HG02642 (cell line): ENCODE measurements around the gene PTCH2.
"Not testable (repeated sequence)": the region's sequence is repeated elsewhere in the genome, so short reads cannot be mapped to it uniquely, and the experiment has no call there.

Source experiments
- ATAC-seq: cut with Tn5 transposase; IDR thresholded peaks from one replicate; pipeline ENCODE4 v1.9.1; 2021; ENCODE audit warnings: mild to moderate bottlenecking; ENCODE audit not compliant: unreplicated experiment, poor library complexity

Gene PTCH2

DNA sequence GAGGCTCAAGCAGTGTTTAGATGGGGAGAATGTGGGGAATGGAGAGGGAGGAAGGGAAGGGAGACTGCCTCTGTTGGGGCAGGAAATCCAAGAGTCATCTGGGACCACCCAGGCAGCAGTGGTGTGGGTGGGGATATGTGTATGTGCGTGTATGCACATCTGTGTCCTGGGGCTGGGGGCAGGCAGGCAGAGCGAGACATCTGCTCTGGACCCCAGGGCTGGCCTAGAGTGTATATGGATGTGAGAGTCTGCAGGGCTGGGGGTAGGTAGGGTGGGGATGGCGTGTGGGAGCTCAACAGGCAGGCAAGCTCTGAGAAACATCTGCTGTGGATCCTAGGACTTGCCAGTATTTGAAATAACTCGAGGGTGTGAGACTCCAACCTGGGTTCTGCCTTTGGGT, 3.5 kb downstream of the PTCH2 start:
- no peak for ATAC-seq

DNA sequence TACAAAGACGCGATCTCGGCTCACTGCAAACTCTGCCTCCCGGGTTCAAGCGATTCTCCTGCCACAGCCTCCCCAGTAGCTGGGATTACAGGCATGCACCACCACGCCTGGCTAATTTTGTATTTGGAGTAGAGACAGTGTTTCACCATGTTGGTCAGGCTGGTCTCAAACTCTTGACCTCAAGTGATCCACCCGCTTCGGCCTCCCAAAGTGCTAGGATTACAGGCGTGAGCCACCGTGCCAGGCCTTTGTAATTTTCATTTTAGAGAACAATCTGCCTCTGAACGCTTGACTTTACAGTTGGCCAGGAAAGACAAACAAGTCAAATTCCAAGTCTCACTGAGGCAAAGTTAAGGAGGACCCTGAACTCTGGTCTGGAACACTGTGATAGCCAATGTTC, 4.8 kb downstream of the PTCH2 start:
- not testable (repeated sequence) for ATAC-seq

DNA sequence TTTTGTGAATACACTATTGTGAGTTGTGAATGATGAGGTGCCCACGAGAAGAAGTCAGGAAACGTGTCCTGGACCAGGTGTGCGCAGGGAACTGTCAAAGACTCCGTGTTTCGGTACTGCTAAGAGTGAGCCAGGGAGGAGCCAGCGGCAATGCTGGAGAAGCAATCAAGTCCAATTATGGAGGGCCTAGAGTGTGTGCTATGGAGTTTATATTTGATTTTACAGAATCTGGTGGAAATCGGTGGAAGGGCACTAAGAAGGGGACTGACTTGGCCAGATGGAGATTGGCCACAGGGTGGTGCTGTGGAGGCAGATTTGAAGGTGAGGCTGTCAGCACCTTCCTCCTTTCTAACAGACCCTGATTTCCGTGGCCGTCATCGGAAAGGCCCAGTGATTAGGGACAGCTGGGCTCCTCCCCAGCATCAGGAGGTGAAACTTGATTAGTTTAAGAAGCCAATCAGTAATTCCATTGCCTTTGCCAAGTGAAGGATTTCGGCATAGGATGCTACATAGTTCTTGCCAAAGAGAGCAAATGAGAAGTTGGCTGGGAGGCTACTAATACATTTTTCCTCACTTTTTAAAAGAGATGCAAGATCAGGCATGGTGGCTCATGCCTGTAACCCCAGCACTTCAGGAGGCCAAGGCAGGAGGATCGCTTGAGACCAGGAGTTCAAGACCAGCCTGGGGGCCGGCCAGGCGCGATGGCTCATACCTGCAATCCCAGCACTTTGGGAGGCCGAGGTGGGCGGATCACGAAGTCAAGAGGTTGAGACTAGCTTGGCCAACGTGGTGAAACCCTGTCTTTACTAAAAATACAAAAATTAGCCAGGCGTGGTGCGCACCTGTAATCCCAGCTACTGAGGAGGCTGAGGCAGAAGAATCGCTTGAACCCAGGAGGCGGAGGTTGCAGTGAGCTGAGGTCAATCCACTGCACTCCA, 7.0 kb downstream of the PTCH2 start:
- peak; percentile 66 for ATAC-seq

DNA sequence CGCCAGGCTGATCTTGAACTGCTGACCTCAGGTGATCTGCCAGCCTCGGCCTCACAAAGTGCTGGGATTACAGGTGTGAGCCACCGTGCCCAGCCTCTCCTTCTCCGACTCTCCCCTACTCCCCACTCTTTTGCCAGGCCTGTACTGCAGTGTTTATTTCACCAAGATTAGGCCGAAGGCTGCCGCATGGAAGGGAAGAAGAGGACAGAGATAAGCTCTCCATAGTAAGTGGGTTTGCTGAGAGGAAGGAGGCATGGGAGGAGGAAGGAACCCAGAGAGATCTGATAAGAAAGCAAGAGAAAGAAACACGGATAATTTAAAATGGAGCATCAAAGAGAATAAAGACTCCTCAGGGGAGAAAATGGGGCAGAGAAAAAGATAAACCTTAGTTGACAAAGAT, 8.7 kb downstream of the PTCH2 start:
- no peak for ATAC-seq

DNA sequence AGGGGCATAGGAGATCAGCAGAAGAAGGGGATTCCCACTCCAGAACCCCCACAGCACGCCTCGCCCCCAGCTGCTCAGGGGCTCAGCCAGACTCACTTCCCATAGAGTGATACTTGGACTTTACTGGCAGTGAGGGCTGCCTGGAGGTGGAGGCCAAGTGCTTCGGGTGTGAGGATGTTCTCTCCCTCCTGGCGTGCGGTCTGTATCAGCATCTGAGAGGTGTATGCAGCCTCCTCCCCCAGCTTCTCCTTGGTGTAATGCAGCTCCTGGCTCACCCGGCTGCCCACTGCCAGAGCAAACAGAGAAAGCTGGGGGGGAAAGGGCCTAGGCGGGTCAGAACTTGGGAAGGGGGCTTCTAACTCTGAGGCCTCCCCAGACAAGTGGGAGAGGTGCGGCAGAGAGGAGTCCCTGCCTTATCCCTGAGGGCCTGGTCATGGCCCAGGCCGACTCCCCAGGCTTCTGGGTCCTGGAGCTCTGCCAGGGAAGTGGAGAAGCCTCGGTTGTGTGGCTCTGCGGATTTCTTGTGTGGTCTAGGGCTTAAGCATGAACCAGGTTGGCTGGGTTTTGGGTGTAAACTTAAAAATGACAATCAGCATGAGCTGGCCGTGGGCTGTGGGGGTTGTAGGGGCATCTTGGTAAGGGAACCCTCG, 10.9 kb downstream of the PTCH2 start:
- no peak for ATAC-seq

DNA sequence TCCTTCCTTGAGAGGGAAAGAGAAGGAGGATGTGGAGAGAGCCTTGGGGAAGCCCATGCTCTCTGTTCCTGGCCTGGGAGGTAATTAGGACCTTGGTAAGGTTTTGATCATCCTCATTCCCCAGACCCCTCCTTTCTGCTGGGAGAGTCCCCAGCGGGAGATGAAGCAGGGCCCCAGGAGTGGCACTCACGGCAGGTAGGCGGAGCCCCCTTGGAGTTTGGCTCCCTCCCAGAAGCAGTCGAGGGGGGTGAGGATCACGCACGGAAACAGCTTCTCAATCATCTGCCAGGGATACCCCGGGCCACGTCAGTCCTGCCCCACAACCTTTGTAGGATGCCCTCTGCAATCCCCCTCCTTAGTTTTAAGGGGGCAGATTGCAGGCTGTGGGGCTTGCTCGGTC, 11.5 kb downstream of the PTCH2 start:
- ATAC-seq = no peak

DNA sequence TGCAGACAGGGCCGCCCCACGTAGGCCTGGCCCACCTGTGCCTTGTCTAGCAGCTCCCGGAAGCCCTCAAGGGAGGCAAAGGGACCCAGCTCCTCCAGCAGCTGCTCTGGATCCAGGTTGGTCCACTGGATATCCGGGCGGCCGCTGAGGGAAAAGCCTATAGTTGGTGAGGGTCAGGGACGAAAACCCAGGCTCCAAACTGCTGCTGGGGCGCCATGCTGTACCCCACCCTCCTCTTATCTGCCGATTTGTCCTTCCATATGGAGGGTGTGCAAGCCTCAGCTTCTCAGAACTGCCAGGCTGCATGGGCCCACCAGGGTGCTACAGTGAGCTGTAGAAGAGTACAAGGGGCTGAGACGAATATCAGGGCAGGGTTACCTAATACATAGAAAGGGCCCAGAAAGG, 12.2 kb downstream of the PTCH2 start:
- no peak for ATAC-seq

DNA sequence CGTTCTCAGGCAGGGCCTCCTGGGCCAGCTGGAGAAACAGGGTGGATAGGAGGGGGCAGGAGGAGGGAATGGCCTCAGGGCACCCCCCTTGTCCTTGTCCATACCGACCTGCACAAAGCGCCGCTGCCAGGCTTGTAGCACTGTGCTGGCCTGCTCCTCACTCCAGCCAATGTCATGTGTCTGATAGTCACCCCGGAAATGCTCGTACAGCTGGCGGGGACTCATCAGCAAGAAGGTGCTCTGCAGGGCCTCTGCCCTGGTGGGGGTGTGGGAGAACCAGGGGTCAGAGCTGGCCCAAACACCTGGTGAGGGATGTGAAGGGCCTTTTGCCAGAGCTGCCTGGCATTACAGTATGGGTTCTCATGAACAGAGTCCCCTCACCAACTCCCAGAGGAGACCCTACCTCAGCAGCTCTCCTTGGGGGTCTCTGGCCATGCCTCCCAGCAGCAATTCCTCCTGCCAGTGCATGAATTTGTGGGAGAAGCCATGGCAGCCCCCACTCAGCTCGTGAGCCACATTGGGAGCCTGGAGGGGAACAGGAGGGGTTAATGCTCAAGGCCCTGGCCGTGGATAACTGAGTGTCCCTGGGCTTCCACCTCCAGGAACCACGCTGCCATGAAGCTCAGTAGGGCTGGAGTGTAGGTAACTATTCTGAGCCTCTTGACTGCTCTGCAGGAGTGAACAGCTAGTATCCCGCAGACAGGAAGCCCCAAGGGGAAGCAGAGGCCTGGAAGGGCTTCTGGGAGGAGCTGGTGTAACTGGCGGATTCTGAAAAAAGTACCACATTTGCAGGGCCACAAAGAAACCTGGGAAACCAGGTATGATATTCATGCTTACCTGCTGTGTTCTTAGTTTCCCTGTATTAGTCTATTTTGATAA, 13.3 kb downstream of the PTCH2 start:
- ATAC-seq = no peak

DNA sequence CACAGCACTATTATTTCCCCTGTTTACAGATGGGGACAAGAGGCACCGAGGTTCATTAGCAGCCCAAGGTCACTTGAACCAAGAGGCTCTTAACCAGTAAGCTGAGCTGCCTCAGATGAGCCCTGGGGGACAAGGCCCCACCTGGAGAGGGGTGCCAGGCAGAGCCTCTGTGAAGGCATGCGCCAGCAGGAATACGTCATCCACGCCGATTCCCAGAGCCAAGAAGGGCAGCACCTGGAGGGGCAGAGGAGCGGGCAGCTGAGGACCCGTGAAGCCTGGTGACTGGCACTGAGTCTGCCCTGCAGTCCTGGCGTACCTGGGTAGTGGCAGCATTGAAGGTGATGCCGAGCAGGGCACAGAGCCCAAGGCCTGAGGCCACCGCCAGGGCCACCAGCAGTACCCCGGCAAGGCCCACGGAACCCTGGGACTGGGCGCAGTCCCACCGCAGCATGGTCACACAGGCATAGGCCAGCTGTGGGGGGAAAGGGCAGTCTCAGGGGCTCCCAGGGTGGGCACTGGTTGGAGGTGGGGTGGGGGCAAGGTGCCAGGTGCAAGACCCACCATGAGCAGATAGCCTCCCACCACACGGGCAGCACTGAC, 14.1 kb downstream of the PTCH2 start:
- no peak for ATAC-seq

DNA sequence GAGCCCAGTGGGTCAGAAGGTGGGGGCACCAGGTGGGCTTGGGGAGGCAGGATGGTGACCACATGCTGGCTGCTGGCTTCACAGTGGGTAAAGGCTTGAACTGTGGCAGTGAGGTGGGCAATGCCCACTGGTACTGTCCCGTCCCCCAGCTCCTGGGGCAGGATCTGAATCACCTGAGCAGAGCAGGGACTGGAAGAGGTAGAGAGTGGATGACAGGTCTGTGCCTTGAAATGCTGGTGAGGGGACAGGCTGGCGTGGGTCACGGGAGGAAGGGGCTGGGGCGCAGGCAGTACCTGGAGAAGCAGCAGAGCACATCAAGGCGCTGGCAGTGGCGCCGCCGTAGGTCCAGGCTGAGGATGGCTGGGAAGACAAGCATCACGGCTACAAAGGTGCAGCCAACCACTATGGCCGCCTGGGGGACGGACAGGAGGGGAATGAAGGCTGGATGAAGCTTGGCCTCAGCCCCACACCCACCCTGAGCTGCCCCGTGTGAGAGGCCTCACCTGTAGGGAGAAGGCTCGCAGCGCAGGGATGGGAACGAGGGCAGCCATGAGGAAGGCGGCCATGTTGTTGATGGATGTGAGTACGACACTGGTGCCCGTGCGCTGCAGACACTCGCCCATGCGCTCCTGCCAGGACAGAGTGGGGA, 14.9 kb downstream of the PTCH2 start:
- no peak for ATAC-seq

DNA sequence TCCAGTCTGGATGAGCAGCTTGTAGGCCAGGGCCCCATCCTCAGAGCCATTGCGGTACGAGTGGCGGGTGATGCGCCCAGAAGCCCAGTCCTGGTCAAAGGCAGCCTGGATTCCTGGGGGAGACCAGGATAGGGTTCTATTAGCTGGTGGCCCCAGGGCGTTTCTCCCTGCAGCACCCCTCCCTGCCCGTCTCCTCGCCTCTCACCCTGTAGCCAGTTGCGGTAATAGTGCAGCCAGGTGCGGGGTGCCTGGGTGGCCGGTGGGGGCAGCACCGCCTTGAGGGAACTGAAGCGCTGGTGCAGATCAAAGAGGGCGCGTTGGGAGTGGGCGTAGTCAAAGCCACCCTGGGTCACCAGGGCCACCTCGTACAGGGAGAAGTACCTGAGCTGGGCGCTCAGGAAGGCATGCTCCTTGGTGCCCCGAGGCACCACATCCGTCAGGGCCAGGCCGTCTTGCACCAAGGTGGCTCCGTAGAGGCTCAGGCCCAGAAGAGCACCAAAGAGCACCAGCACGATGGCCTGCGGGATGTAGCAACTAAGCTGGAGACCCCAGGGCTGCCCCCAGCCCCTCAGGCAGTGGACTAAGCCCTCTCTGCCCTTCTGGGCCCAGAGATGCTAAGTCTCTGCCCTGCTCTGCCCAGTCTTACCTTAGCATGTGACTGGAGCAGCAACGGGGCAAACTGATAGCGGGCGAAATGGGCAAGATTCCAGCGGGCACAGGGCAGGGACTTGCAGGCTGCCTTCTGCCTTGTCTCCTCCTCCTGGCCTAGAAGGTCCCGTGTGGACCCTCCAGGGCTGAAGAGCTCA, 15.7 kb downstream of the PTCH2 start:
- ATAC-seq = no peak

DNA sequence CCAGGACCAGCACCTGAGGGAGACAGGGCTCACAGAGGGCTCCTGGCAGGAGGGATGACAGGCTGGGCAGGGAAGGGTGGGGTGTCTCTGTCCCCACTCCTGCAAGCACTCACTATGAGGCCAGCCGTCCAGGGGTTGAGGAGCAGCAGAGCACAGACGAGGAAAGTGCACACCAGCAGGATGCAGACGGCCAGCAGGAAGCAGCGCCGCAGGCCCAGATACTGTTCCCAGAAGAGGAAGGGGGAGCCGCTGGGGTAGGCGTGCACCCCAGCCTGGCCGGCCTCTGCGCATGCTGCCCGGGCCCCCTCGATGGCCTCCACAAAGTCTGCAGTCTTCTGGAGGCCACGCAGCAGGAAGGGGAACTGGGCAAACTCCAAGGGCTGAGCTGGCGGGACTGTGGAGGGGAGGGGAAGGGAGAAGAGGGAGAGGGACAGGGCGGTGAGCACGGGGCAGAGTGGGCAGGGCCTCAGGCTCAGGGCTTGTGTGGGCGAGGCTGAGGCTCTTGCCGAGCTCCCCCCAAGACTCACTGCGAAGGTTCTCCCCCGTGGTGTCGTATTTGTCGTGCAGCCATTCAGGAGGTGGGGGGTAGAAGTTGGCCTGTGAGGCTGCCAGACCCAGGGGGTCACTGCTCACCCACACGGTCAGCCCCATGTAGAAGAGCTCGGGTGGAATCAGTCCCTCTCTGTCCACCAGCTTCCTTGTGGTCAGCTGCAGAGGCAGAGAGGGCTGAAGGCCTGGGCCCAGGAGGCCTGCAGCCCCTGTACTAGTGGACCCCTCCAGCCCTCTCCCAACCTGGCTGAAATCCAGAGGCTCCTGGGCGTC, 16.5 kb downstream of the PTCH2 start:
- no peak for ATAC-seq

DNA sequence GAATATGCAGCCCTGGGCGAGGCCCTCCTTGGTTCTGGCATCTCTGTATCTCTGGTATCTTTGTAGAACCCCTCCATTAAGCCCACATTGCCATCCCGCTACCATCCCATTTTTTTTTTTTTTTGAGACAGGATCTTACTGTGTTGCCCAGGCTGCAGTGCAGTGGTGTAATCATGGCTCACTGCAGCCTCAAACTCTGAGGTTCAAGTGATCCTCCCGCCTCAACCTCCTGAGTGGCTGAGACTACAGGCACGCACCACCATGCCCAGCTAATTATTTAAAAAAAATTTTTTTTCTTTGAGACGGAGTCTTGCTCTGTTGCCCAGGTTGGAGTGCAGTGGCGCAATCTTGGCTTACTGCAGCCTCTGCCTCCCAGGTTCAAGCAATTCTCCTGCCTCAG, 18.7 kb downstream of the PTCH2 start:
- not testable (repeated sequence) for ATAC-seq

DNA sequence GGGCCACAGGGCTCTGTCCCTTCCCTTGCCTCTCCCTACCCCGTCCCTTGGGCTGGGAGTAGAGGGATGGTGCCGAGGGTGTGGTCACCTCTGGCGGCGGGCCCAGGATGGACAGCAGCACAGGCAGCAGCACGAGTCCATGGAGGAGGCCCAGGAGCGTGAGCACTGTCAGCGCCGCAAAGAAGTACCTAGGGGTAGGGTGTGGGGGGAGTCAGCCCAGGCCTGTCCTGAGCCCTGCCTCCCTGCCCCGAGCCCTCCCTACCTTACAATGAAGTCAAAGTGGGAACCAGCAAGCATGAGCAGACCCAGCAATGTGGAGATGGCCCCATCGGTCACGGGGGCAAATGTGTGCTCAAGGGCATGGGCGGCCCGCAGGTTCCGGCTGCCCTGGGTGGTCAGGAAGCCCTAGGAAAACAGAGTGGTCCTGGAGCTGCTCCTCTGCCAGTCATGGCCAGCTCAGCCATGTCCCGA, 20.0 kb downstream of the PTCH2 start:
- no peak for ATAC-seq

DNA sequence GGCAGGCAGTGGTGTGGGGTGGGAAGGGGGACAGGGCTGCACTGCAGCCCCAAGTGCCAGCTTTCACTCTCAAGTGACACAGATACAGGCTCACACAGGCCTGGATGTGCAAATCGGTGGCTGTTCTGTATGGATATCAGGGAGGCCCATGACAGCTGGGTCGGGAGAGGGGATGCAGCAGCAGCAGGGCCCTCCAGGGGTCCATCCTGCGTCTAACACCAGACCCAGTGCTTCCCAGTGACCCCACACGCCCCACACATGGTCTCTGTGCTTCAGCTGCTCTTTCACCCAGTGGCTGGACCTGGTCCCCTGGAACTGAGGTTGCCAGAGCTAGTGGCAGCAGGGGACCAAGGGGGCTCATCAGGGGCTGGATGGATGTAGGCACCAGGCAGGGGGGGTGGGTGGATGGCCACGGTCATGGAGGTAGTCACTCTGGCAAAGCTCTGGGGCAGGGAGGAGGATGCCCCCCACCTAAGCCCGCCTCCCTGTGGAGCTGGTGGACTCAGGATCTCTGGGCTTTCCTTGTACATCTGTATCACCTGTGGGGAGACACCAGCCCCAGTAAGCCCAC, 20.8 kb downstream of the PTCH2 start:
- no peak for ATAC-seq

DNA sequence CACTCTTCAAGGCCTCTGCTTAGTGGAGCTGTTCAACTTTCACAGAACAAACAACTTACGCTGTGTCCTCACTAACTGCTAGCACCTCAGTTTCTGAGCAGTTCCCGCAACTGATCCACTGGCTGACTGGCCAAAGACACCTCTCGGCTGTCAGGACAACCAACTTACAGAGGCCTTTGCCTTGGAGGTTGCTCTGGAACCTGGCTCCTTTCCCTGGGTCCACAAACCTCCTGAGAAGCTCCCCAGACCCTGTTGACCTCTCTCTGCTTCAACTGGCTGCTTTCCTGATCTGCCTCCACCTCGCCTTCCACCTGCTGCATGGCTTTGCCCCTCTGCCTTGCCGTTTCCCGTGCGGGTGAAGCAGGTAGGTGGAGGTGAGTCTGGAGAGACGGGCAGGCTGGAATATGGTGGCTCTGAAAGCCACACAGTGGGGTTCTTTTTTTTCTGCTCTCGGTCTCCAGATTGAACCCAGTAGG, 21.8 kb downstream of the PTCH2 start:
- no peak for ATAC-seq

DNA sequence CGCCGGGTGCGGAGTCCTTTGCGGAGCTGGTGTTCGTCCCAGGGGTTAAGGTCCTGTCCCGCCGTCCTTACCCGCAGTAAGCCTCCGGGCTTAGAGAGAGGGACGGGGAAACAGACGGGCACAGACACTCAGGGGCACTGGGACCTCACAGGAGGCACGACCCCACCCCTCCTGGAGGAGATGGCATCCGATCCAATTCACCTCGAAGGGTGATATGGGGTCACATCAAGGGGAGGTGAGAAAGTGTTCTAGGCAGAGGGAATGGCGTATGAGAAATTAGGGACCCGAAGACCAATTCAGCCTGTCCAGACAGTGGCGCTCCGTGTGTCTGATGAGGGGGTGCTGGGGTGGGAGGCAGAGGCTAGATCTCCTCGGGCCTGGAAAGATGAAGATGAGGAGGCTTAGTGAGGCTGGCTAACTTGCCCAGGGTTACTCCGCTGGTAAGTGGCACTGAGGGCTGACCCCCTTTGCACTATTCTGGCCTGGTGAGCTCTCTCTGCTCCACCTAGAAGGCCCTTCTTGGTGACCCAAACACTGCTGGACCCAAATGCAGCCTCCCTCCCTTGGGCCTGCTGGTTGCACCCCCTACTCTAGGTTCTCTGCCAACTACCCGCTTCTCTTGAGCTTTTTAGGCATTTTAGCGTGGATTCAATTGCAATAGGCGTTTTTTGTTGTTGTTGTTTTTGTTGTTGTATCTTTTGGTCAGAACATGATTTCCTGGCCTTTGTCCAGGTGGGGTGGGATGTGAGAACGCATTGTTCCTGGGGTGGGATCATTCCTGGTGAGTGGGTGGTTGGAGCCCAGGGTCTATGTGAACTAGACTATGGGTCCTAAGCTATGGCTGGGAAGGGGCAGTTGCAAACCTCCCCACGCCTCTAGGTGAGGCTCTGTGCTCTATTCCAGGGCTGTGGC, 22.5 kb downstream of the PTCH2 start:
- ATAC-seq = no peak
